ENCODE measurements around the gene ZNF329. TPM values are rescaled to one million over a fixed set of nuclear protein-coding genes. Genes with fewer than 3 reads are reported as not detected.
A peak's percentile ranks its signal among the peaks of the same experiment; 100 is the strongest.

Gene ZNF329
- total RNA-seq, 2 donors from 2014 or later, result 3.6 to 8.1 TPM

DNA sequence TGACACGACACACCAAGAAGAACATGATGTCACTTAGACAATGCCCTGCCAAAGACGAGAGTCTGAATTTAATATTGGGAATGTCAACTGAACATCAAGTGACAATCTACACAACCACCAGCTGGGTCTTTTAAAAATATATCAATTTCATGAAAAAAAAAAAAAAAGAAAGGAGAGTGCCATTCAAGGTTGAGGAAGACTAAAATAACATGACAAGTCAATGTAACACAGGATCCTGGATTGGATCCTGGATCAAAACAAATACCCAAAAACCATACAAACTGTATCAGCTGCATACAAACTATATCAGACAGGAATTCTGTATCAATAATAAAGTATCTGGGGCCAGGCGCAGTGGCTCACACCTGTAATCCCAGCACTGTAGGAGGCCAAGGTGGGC is 4.7 kb downstream of the ZNF329 start:
- DNase-seq (ENCODE audit: low spot score in 2 of 2), result no peak
- Mint-ChIP-seq H3K9me3 (peaks cover 9 to 27% of the 10 kb centered on the region in 2 donors), H3K36me3 (peaks cover 44 to 54% of the 10 kb centered on the region in 2 donors), H3K27ac (no peak overlapping the region)
- ATAC-seq, result no peak

DNA sequence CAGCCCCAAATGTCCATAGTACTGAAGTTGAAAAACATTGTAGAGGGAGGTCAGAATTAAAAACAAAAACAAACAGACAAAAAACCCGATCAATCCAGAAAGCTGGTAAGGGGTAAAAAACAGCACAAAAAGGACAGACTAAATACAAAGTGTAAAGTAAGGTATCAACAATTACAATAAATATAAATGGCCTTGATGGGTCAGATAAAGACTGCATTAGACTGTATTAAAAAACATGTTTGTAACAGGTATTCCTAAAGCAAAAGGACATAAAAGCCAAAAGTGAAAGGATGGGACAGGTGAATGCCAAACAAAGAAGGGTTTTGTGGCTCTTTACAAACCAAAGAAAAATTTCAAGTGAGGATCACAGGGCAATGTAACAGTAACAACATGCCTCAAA is 16.3 kb downstream of the ZNF329 start:
- Mint-ChIP-seq H3K27ac (no peak overlapping the region), H3K9me3 (peaks cover 41 to 47% of the 10 kb centered on the region in 2 donors), H3K36me3 (peaks cover 85 to 96% of the 10 kb centered on the region in 2 donors)
- ATAC-seq (no peak), DNase-seq (ENCODE audit: low spot score in 2 of 2) (no peak)

DNA sequence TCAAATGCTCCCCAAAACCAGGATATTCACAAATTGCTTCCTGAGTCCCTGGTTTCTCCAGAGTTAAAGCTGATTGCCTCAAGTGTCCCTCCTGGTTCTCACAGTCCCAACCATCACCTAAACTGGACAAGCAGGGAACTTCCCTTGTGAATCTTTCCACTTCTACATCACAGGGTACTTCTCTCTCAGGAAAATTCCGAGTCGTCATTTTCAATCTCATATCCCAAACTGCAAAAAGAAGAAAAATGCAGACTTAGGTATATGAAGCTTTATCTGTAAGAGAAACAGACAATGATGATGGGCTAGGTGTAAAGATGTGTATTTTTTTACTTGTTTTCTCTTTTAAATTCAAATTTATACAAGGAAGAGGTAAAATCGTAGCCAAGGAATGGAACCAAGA is 21.3 kb downstream of the ZNF329 start:
- DNase-seq (ENCODE audit: low spot score in 2 of 2), result no peak

DNA sequence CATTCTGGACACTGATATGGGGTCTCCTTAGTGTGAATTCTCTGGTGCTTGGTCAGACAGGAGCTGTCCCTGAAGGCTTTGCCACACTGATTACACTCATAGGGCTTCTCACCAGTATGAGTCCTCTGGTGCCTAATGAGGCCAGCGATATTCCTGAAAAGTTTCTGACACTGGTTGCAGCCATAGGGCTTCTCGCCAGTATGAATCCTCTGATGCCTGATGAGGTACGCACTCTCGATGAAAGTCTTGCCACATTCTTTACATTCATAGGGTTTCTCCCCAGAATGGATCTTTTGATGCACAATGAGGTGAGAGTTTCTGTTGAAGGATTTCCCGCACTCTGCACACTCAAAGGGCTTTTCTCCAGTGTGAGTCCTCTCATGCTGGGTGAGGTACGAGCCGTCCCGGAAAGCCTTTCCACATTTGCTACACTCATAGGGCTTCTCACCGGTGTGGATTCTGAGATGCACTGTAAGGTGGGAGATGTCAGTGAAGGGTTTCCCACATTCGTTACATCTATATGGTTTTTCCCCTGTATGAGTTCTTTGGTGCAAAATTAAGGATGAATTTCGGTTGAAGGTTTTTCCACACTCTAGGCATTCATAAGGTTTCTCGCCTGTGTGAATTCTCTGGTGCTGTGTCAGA is 22.4 kb downstream of the ZNF329 start:
- Mint-ChIP-seq H3K9me3 (peaks cover 57 to 60% of the 10 kb centered on the region in 2 donors), H3K36me3 (peaks cover 86 to 94% of the 10 kb centered on the region in 2 donors), H3K27ac (no peak overlapping the region)
- no peak for DNase-seq (ENCODE audit: low spot score in 2 of 2)
- no peak for ATAC-seq

More for the DNA sequence above, 21.3 kb downstream of the ZNF329 start:
- no peak for ATAC-seq
- Mint-ChIP-seq H3K36me3 (peaks cover 87 to 95% of the 10 kb centered on the region in 2 donors), H3K27ac (no peak overlapping the region), H3K9me3 (peaks cover 61 to 63% of the 10 kb centered on the region in 2 donors)

- peaks cover 65 to 66% of the 10 kb centered on the region in 2 donors for H3K9me3 Mint-ChIP-seq
- peaks cover 72 to 79% of the 10 kb centered on the region in 2 donors for H3K36me3 Mint-ChIP-seq
- no peak overlapping the region for H3K27ac Mint-ChIP-seq
- ATAC-seq (no peak), DNase-seq (ENCODE audit: low spot score in 2 of 2) (no peak)
Measured at GRCh38 chr19:58123354-58123753, 27.2 kb downstream of the ZNF329 start.

- peaks cover 57 to 71% of the 10 kb centered on the region in 2 donors for H3K36me3 Mint-ChIP-seq
Measured at GRCh38 chr19:58118979-58119733, 31.4 kb downstream of the ZNF329 start.

DNA sequence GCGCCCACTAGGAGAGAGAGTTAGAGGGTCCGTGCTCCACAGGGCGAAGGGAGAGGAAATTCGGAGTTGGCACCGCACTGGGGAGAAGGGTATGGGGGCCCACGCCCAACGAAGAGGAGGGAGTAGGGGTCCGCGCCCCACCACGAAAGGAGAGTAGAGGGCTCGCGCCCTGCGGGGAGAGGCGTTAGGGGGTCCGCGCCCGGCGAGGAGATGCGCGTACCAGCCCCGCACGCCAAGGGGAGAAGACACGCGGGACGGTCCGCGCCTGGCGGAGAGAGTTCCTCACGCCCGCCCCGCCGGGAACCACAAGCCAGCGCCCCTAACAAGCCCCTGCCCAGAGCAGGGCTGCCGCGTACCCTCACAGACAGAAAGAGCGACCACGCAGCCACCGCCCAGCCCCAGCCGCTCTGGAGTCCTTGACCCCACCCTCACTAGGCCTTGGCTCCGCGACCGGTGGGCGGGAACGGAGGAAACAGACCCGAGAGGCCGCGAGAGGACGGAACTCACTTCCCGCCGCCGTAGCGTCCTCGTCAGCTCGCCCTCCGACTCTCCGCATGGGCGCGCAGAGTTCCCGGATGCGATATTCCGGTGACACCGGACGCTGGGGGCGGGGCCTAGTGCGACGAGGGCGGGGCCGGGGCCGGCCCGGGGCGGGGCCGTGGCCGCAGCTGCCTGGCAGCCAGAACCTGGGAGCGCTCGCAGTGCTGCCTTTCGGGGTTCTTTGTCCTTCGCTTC is 32.6 kb downstream of the ZNF329 start:
- Mint-ChIP-seq H3K9me3 (peaks cover 49 to 59% of the 10 kb centered on the region in 2 donors), H3K36me3 (peaks cover 54 to 67% of the 10 kb centered on the region in 2 donors), H3K27ac (no peak overlapping the region)
- no peak for DNase-seq (ENCODE audit: low spot score in 2 of 2)
- ATAC-seq, result peak in 1 of 2 donors; percentile 14

More at GRCh38 chr19:58118979-58119733, 31.4 kb downstream of the ZNF329 start:
- DNase-seq (ENCODE audit: low spot score in 2 of 2) (no peak), ATAC-seq (no peak)
- Mint-ChIP-seq H3K27ac (no peak overlapping the region), H3K9me3 (peaks cover 56 to 62% of the 10 kb centered on the region in 2 donors)

GRCh38 chr19:58108546-58108817 is 42.1 kb downstream of the ZNF329 start:
- Mint-ChIP-seq H3K9me3 (peaks cover 45 to 48% of the 10 kb centered on the region in 2 donors), H3K27ac (no peak overlapping the region), H3K36me3 (peaks cover 62 to 64% of the 10 kb centered on the region in 2 donors)
- ATAC-seq (no peak), DNase-seq (ENCODE audit: low spot score in 2 of 2) (no peak)

- ATAC-seq (no peak), DNase-seq (ENCODE audit: low spot score in 2 of 2) (no peak)
- peaks cover 44 to 53% of the 10 kb centered on the region in 2 donors for H3K9me3 Mint-ChIP-seq
- H3K36me3 Mint-ChIP-seq, result peaks cover 61 to 63% of the 10 kb centered on the region in 2 donors
- H3K27ac Mint-ChIP-seq, result no peak overlapping the region
Measured at GRCh38 chr19:58107778-58108545, 42.6 kb downstream of the ZNF329 start.

- DNase-seq (ENCODE audit: low spot score in 2 of 2), result no peak
- peaks cover 25 to 32% of the 10 kb centered on the region in 2 donors for H3K9me3 Mint-ChIP-seq
- peak in 1 of 2 donors; percentile 5 for ATAC-seq
- peaks cover 36 to 48% of the 10 kb centered on the region in 2 donors for H3K36me3 Mint-ChIP-seq
- H3K27ac Mint-ChIP-seq, result peak overlapping the region; percentile 99
Measured at GRCh38 chr19:58098682-58098998, 51.9 kb downstream of the ZNF329 start.

GRCh38 chr19:58097781-58098681 is 52.6 kb downstream of the ZNF329 start, which contains the start of gene ZSCAN18:
TSS of gene ZSCAN18 (minus strand) at chr19:58098231. CDS start at chr19:58090267, 7,964 bp downstream.
- H3K27ac Mint-ChIP-seq, result peak within 1 kb of the TSS; percentile 99

GRCh38 chr19:58097349-58097748 is 53.2 kb downstream of the ZNF329 start:
- no peak for ATAC-seq
- peak overlapping the region; percentile 93 to 99 for H3K27ac Mint-ChIP-seq

More at GRCh38 chr19:58097781-58098681, 52.6 kb downstream of the ZNF329 start, which contains the start of gene ZSCAN18:
- Mint-ChIP-seq H3K36me3 (peaks cover 36 to 48% of the 10 kb centered on the region in 2 donors), H3K9me3 (peaks cover 24 to 31% of the 10 kb centered on the region in 2 donors)
- DNase-seq (ENCODE audit: low spot score in 2 of 2) (peak; percentile 95 to 96), ATAC-seq (peak; percentile 99)

GRCh38 chr19:58096884-58097283 is 53.7 kb downstream of the ZNF329 start:
- H3K27ac Mint-ChIP-seq, result peak overlapping the region; percentile 93 to 99
- ATAC-seq (no peak), DNase-seq (ENCODE audit: low spot score in 2 of 2) (no peak)
- H3K36me3 Mint-ChIP-seq, result peaks cover 30 to 52% of the 10 kb centered on the region in 2 donors
- H3K9me3 Mint-ChIP-seq, result peaks cover 19 to 27% of the 10 kb centered on the region in 2 donors

More at GRCh38 chr19:58097349-58097748, 53.2 kb downstream of the ZNF329 start:
- no peak for DNase-seq (ENCODE audit: low spot score in 2 of 2)
- Mint-ChIP-seq H3K9me3 (peaks cover 21 to 27% of the 10 kb centered on the region in 2 donors), H3K36me3 (peaks cover 30 to 51% of the 10 kb centered on the region in 2 donors)

GRCh38 chr19:58095328-58095727 is 55.3 kb downstream of the ZNF329 start:
- Mint-ChIP-seq H3K27ac (no peak overlapping the region), H3K36me3 (peaks cover 34 to 55% of the 10 kb centered on the region in 2 donors), H3K9me3 (peaks cover 19 to 27% of the 10 kb centered on the region in 2 donors)
- DNase-seq (ENCODE audit: low spot score in 2 of 2), result no peak
- no peak for ATAC-seq

- ATAC-seq, result no peak
Measured at GRCh38 chr19:58093071-58093470, 57.5 kb downstream of the ZNF329 start.

More at GRCh38 chr19:58093071-58093470, 57.5 kb downstream of the ZNF329 start:
- Mint-ChIP-seq H3K27ac (peak overlapping the region in 1 of 2 donors; percentile 15), H3K36me3 (peaks cover 42 to 63% of the 10 kb centered on the region in 2 donors), H3K9me3 (peaks cover 17 to 36% of the 10 kb centered on the region in 2 donors)
- no peak for DNase-seq (ENCODE audit: low spot score in 2 of 2)

Data from activated naive CD4-positive, alpha-beta T cell treated with anti-CD3 and anti-CD28 coated beads, Interleukin-2, amount 50 U/mL, for 72 hours (primary cell).